Activated CD4-positive, alpha-beta T cell treated with anti-CD3 and anti-CD28 coated beads for 36 hours (primary cell): ENCODE measurements around the gene MOCOS. TPM values are rescaled to one million over a fixed set of nuclear protein-coding genes. Genes with fewer than 3 reads are reported as not detected.

Experiments
- ATAC-seq: fragments of 200-7000 bp; cut with Tn5 transposase; one replicate; pipeline ENCODE4 v1.10.0; 2021; ENCODE audit warnings: mild to moderate bottlenecking, moderate library complexity
- CTCF ChIA-PET: fragments of 350-600 bp; sonication (Branson Sonifier 250); formaldehyde crosslinking; loops from one replicate; lab custom pipeline; 2021; ENCODE audit warnings: antibody characterized with exemption; lab: Charles Lee
- POLR2A ChIA-PET: fragments of 350-600 bp; sonication (Branson Sonifier 250); formaldehyde crosslinking; loops from one replicate; lab custom pipeline; 2021; ENCODE audit warnings: antibody characterized with exemption, inconsistent platforms; lab: Charles Lee
- DNase-seq: peaks from one replicate; pipeline ENCODE4 v3.0.0-alpha.2; 2020
- H3K27ac Mint-ChIP-seq: one replicate; pipeline ENCODE4 v1.8.0; 2021; ENCODE audit warnings: mixed read lengths
- H3K27me3 Mint-ChIP-seq: one replicate; pipeline ENCODE4 v1.8.0; 2021; ENCODE audit warnings: mixed read lengths
- H3K36me3 Mint-ChIP-seq: one replicate; pipeline ENCODE4 v1.8.0; 2021; ENCODE audit warnings: low read depth, mixed read lengths
- H3K4me1 Mint-ChIP-seq: one replicate; pipeline ENCODE4 v1.8.0; 2021; ENCODE audit warnings: mixed read lengths
- H3K4me3 Mint-ChIP-seq: one replicate; pipeline ENCODE4 v1.8.0; 2021; ENCODE audit warnings: mild to moderate bottlenecking, moderate library complexity, mixed read lengths
- H3K9me3 Mint-ChIP-seq: one replicate; pipeline ENCODE4 v1.8.0; 2021; ENCODE audit warnings: low read depth, mixed read lengths
- intact Hi-C, 2 experiments: fragments of 100-400 bp; cut with DNase I in 1 of 2; cut with micrococcal nuclease in 1 of 2; formaldehyde crosslinking; loops; one replicate each; pipeline versions ENCODE4 v1.14.2 to v1.15.1; 2022 to 2024; cut with DNase I, micrococcal nuclease
- total RNA-seq, 2 experiments: library from RNA; stranded (reverse); gene quantifications; one replicate each; pipeline ENCODE4 v1.2.3, GENCODE V29; 2021

Gene MOCOS
- total RNA-seq, 2 experiments from 2014 or later, result 0.07 to 0.11 TPM

DNA sequence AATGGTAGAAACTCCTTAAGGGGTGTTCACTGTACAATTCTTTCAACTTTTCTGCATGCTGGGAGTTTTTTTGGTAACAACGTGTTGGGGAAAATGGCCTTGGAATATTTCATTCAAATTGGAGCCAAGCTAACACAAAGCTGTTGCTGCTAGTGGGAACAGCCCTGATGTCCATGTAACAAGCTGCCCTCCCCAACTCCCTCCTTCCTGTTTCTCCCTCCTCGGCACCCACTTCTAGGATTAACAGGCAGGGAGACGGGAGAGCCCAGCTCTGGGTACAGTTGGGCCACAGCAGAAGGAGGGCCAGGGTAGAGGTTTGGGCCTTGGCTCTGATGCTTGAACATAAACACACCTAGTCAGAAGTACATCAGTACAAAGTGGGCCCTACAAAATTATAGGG, 9.4 kb upstream of the MOCOS start:
- ChIA-PET CTCF (no interaction called here), POLR2A (interaction anchor here (0.7 kb wide), 1 partner anchor 353 kb away, joined by 5 read pairs; no protein-coding TSS in a partner anchor)
- Mint-ChIP-seq H3K4me3 (no peak overlapping the region), H3K27ac (peak overlapping the region; percentile 52), H3K36me3 (peaks cover 28% of the 10 kb centered on the region), H3K27me3 (no peaks in the 10 kb centered on the region), H3K9me3 (no peaks in the 10 kb centered on the region), H3K4me1 (no peaks in the 10 kb centered on the region)
- intact Hi-C loops, result no loop called here
- ATAC-seq, result no peak
- DNase-seq, result no peak

DNA sequence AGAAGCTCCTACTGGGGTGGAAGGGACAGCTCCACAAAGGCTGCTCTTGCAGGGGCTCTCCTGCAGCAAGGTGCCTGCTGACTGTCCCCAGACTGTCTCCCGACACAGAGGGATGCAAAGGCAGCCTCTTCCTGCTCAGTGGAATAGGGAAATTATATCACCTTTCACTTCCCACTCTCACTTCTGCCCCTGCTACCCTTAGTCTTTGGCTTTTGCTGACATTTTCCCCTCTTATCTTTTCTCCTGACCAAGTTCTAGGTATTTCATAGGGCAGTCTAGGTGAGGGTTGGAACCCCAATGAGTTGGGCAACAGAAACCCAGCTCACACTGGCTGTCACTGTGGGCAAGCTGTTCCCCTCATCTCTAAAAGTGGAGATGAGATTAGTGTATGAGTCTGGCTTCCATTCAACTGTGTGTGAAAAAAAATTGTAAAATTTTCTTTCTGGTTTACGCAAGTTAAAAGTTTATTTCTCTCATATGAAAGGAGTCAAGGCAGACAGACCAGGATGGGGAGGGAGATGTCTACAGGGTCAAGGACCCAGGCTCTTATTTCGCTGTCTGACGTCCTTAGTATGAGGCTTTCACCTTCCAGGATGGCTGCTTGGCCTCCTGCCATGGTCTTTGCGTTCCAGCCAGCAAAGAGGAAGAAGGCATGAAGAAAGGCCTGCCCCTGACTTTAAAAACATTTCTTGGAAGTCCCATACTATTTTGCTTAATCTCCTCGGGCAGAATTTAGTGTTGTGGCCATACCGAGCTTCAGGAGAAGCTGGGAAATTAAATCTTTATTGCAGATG, 7.5 kb upstream of the MOCOS start:
- H3K4me1 Mint-ChIP-seq, result no peaks in the 10 kb centered on the region
- ChIA-PET CTCF (no interaction called here), POLR2A (no interaction called here)
- peaks cover 22% of the 10 kb centered on the region for H3K36me3 Mint-ChIP-seq
- DNase-seq, result no peak
- intact Hi-C loops, result no loop called here
- ATAC-seq, result no peak
- no peak overlapping the region for H3K27ac Mint-ChIP-seq
- no peaks in the 10 kb centered on the region for H3K9me3 Mint-ChIP-seq
- H3K27me3 Mint-ChIP-seq, result no peaks in the 10 kb centered on the region
- H3K4me3 Mint-ChIP-seq, result no peak overlapping the region

DNA sequence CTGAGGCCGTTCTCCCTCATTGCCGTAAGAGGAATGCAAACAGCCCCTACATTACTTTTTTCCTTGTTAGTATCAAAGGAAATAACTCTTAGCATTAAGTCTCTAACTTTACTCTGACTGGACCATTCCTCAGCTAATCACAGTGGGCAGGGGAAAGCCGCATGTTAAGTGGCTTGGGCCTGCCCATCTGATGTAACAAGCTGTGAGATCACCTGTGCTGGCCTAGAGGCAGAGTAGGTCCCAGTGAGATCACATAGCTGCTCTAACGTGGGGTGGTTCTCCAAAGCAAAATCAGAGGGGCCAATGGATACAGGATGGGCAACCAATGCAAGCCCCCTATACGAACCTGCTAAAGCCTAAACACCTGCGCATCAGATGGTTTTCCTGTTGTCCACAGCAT, 5.9 kb upstream of the MOCOS start:
- H3K9me3 Mint-ChIP-seq, result no peaks in the 10 kb centered on the region
- intact Hi-C loops, result no loop called here
- peaks cover 13% of the 10 kb centered on the region for H3K36me3 Mint-ChIP-seq
- POLR2A ChIA-PET, result no interaction called here
- DNase-seq (no peak), ATAC-seq (no peak)
- H3K27me3 Mint-ChIP-seq, result peaks cover 4% of the 10 kb centered on the region
- H3K4me1 Mint-ChIP-seq, result no peaks in the 10 kb centered on the region
- H3K4me3 Mint-ChIP-seq, result no peak overlapping the region
- no peak overlapping the region for H3K27ac Mint-ChIP-seq
- CTCF ChIA-PET, result no interaction called here

DNA sequence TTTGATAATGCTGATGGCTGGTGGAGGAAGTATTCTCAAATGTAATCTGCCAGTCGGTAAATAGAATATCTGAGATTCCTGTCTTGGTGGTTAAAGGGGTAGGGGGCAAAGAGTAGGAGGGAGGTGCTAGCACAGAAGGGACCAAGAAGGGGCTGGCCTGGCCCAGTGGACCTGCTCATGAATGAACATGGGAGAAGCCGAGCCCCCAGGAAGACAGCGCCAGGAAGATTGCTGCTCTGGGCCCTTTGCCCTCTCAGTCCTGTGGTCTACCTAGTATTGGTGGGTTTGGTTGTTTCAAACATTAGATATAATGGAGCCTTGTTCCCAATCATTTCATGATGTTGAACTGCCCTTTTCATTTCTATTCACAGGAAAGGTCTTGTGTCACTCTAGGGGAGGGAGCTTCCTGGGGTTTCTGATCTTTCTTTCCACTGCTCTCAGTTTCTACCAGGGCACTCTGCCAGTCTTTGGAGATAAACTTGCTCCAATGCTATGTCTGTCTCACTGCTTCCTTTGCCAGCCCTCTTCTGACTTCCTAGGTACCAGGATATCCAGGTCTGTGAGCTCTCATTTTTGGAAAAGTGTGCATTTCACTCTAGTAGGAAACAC, 5.3 kb upstream of the MOCOS start:
- H3K4me3 Mint-ChIP-seq, result no peak overlapping the region
- no peak for DNase-seq
- peaks cover 4% of the 10 kb centered on the region for H3K27me3 Mint-ChIP-seq
- ChIA-PET POLR2A (no interaction called here), CTCF (no interaction called here)
- H3K27ac Mint-ChIP-seq, result no peak overlapping the region
- no peaks in the 10 kb centered on the region for H3K4me1 Mint-ChIP-seq
- no peaks in the 10 kb centered on the region for H3K9me3 Mint-ChIP-seq
- peaks cover 10% of the 10 kb centered on the region for H3K36me3 Mint-ChIP-seq
- intact Hi-C loops, result no loop called here
- no peak for ATAC-seq

DNA sequence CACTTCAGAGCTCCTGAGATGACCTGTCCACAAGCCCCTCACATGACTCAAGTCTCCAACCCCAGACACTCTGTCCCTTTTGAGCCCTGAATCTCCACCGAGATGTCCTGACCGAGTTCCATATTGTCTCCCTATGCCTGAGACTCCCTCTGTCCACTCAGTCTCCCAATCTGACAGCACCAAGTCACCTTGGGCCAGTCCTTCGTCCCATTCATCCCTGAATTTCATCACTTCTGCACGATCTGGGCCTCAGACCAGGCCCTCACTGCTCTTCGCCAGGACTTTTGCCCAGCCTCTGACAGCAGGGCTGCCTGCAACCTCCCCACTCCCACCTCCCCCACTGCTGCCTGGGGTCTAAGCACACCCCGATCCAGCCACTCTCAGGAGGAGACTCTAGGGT, 4.3 kb upstream of the MOCOS start:
- ATAC-seq (no peak), DNase-seq (no peak)
- H3K4me1 Mint-ChIP-seq, result peaks cover 3% of the 10 kb centered on the region
- ChIA-PET CTCF (no interaction called here), POLR2A (interaction anchor here (0.5 kb wide), 1 partner anchor 31 kb away, joined by 3 read pairs; no protein-coding TSS in a partner anchor)
- H3K4me3 Mint-ChIP-seq, result no peak overlapping the region
- H3K9me3 Mint-ChIP-seq, result no peaks in the 10 kb centered on the region
- H3K27me3 Mint-ChIP-seq, result peaks cover 4% of the 10 kb centered on the region
- peaks cover 6% of the 10 kb centered on the region for H3K36me3 Mint-ChIP-seq
- no peak overlapping the region for H3K27ac Mint-ChIP-seq
- intact Hi-C loops, result no loop called here

DNA sequence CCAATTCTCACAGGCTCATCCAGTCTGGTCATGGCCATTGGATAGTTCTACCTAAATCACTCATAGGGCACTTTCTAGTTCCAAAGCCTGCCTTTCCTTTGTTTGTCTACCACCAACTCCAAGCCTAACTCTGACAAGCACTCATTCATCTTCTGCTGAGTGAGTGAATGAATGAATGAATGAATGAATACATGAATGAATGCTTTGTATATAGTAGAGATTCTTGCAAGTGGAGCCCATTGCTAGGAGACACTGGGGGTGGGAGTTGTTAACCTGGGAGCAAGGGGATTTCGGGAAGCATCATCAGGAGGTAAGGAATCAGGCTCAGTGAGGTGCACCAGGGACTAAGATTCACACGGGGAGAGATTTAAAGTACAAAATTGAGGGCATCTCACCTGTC, 3.3 kb upstream of the MOCOS start:
- Mint-ChIP-seq H3K4me1 (peaks cover 6% of the 10 kb centered on the region), H3K4me3 (no peak overlapping the region), H3K27me3 (peaks cover 14% of the 10 kb centered on the region), H3K9me3 (no peaks in the 10 kb centered on the region), H3K36me3 (no peaks in the 10 kb centered on the region), H3K27ac (no peak overlapping the region)
- intact Hi-C loops, result no loop called here
- ATAC-seq (no peak), DNase-seq (no peak)
- ChIA-PET POLR2A (no interaction called here), CTCF (no interaction called here)

DNA sequence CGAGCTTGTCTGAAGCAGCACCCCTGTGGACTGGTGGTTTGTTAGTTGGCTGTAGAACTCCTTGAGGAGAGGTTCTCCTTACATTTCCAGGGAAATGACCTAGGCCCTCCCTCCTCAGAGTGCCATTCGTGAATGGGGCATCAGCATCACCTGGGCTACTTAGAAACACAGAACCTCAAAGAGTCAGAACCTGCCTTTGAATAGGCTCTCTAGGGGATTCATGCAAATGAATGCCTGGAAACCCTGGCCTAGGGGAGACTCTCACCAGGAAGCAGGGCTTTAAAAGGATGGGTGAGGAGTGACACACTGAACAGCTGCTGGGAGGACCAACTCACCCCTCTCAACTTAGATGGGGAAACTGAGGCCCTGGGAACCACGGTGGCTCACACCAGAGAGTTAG, 2.1 kb upstream of the MOCOS start:
- Mint-ChIP-seq H3K36me3 (no peaks in the 10 kb centered on the region), H3K27ac (no peak overlapping the region)
- intact Hi-C loops, result loop anchor here in 1 of 2 experiments (5.0 kb wide), 1 partner anchor 97 kb away; no protein-coding TSS in a partner anchor

DNA sequence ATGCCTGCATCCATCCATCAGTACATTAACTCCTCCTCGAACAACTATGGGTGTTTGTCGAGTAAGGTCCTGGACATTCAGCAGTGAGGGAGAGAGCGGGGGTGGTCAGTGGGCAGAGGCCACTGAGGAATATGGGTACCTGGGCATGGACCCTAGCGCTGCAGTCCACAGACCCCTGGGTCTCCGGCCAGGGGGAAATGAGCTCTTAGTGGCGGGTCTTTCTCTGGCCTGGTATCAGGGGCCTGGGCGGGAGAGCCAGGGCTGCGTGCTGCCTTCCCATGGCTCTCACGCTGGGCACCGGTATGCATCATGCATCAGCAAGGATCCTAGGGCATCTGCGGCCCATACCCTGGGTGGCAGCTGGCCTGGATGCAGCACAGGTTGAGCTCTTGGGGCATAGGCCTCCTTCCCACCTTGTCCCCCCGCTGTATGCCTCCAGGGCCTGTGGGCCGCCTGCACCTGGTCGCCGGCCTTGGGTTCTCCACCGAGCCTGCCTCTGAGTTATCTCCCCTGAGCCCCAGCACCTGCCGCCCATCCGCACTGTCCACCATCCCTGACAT, 1.3 kb upstream of the MOCOS start:
- ChIA-PET POLR2A (no interaction called here), CTCF (no interaction called here)
- no peak for DNase-seq
- Mint-ChIP-seq H3K4me3 (peak overlapping the region; percentile 66), H3K4me1 (peaks cover 6% of the 10 kb centered on the region), H3K27ac (no peak overlapping the region), H3K27me3 (peaks cover 20% of the 10 kb centered on the region), H3K36me3 (no peaks in the 10 kb centered on the region), H3K9me3 (no peaks in the 10 kb centered on the region)
- no peak for ATAC-seq
- intact Hi-C loops, result loop anchor here in 1 of 2 experiments (5.0 kb wide), 1 partner anchor 96 kb away; no protein-coding TSS in a partner anchor

More for the DNA sequence above, 2.1 kb upstream of the MOCOS start:
- ChIA-PET POLR2A (no interaction called here), CTCF (no interaction called here)
- DNase-seq (no peak), ATAC-seq (no peak)
- Mint-ChIP-seq H3K27me3 (peaks cover 19% of the 10 kb centered on the region), H3K4me3 (no peak overlapping the region), H3K4me1 (peaks cover 6% of the 10 kb centered on the region), H3K9me3 (no peaks in the 10 kb centered on the region)

DNA sequence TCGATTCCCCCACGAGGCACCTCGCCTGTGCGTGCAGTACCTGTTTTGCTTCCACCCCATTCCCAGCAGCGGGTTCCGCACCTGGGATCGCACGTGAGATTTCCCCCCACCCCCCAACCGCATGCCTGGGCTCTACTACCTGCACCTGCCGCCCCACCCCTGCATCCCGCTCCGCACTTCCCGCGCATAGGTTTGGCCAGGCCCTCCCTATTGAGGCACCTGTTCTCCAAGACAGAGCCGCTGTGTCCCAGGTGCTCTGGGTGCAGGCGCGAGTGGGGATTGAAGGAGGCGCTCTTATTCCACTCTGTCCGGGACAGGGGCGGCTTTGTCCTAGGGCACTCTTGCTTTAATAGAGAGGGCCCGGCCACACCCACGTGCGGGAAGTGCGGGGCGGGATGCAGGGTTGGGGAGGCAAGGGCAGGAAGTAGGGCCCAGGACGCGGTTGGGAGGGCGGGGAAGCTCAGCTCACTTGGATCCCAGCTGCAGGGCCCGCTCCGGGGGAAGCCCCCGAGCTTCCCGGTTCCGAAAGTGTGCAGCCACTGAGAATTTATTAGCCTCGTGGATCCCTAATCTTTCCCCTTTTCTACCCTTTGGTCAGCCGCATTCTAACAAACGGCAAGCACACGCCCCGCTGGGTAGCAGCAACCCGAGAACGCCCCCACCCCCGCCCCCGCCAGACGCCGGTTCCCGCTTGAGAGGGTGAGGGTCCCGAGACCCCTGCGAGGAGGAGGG, 670 bp upstream of the MOCOS start:
- Mint-ChIP-seq H3K4me1 (peaks cover 6% of the 10 kb centered on the region), H3K27me3 (peaks cover 21% of the 10 kb centered on the region), H3K9me3 (no peaks in the 10 kb centered on the region), H3K4me3 (peak overlapping the region; percentile 66), H3K27ac (no peak overlapping the region), H3K36me3 (no peaks in the 10 kb centered on the region)
- ChIA-PET CTCF (no interaction called here), POLR2A (no interaction called here)
- peak; percentile 47 for DNase-seq
- peak; percentile 34 for ATAC-seq
- intact Hi-C loops, result loop anchor here in 1 of 2 experiments (5.0 kb wide), 1 partner anchor 96 kb away; no protein-coding TSS in a partner anchor

DNA sequence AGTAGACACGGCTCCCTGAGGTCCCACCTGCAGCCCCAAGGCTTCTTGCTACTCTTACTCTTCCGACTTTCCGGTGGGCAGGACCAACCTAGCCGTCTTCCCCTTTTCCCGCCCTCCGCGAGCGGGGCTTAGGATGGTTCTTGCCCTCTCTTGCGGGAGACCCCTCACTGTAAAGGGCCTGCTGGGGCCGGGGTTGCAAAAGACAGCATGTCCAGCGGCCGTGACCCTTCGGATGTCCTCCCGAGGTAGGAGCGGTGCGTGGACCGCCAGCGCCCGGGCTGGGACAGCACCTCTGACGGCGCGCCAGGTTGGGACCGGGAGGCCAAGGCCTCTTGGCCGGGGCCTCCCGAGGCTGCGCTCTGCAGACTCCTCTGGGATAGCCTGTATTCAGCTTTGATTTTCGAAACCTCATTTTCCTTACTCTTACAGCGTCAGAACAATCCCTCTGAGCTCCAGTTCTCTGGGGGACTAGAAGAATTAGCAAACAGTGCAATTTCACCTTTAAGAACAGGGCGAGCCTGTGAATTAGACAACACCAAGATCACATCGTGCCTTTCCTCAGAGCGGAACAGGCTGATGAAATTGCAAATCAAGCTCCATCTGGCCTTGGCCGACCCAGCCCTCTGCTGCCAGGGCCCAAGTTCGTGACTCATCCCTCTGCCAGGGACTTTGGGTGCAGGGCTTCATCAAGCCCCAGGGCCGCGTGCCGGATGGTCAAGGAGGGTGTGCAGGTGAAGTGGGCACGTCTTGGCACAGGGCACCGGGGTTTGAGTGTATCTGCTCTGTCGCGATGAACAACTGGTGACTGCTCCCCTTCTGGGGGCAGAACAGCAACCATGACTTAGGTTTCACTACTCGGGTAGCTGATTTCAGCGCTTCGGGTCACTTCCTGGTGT, 777 bp downstream of the MOCOS start:
- Mint-ChIP-seq H3K27ac (no peak overlapping the region), H3K4me1 (peaks cover 6% of the 10 kb centered on the region), H3K36me3 (no peaks in the 10 kb centered on the region), H3K9me3 (no peaks in the 10 kb centered on the region), H3K27me3 (peaks cover 21% of the 10 kb centered on the region), H3K4me3 (peak overlapping the region; percentile 66)
- no peak for ATAC-seq
- ChIA-PET POLR2A (interaction anchor here (0.5 kb wide), 1 partner anchor 57 kb away, joined by 4 read pairs; no protein-coding TSS in a partner anchor), CTCF (interaction anchor here (2.1 kb wide), 1 partner anchor 45 kb away, joined by 5 read pairs; no protein-coding TSS in a partner anchor)
- intact Hi-C loops, result loop anchor here in 1 of 2 experiments (5.0 kb wide), 1 partner anchor 94 kb away; no protein-coding TSS in a partner anchor
- no peak for DNase-seq
